HepG2 (cell line): ENCODE results near the gene INPP1. TPM values are rescaled to one million over a fixed set of nuclear protein-coding genes. Genes with fewer than 3 reads are reported as not detected.

Experiments
- ATAC-seq: fragments of 200-7000 bp; cut with Tn5 transposase; 3 replicates; pipeline ENCODE4 v1.9.1; 2020; ENCODE audit warnings: mild to moderate bottlenecking, moderate library complexity
- BruUV-seq: library from RNA; stranded (reverse); fragments of 400-500 nt; replicated peaks from 2 replicates; lab custom pipeline; 2021; lab: Mats Ljungman, UMichigan
- CTCF ChIA-PET: fragments of 300-600 bp; formaldehyde crosslinking; extraction: SDS; loops from one replicate; lab custom pipeline; 2021; ENCODE audit warnings: low total read pairs, inconsistent platforms, low intra/inter-chr PET ratio; lab: Yijun Ruan, JAX
- POLR2A ChIA-PET: fragments of 350-600 bp; sonication (Branson Sonifier 250); formaldehyde crosslinking; loops from one replicate; lab custom pipeline; 2020; ENCODE audit warnings: antibody characterized with exemption, inconsistent platforms; lab: Yijun Ruan, JAX
- DNase-seq: peaks from one replicate; pipeline ENCODE4 v3.0.0-alpha.2; 2015; ENCODE audit warnings: low spot score
- FAIRE-seq: peaks from 3 replicates; lab custom pipeline; 2011; peaks lifted over from hg19 to GRCh38; lab: Jason Lieb, UNC
- H2AFZ ChIP-seq: one replicate; pipeline ENCODE4 v1.6.1; 2011; ENCODE audit warnings: low read length, inconsistent platforms
- H3K27ac ChIP-seq: fragments of 300-600 bp; 3 replicates; pipeline ENCODE4 v1.8.0; 2011; ENCODE audit warnings: mixed run types, mild to moderate bottlenecking, mixed read lengths, low read length, inconsistent platforms; ENCODE audit not compliant: insufficient read depth; ENCODE audit errors: extremely low read length
- H3K27me3 ChIP-seq, 2 experiments: fragments of 200-600 bp in 1 of 2; 2 replicates in 1 of 2; 3 replicates in 1 of 2; pipeline versions ENCODE4 v1.6.0 to v1.8.0; 2011; ENCODE audit warnings: low read length in 2 of 2, mild to moderate bottlenecking in 2 of 2, moderate library complexity in 2 of 2, inconsistent platforms in 1 of 2; ENCODE audit not compliant: insufficient read depth in 2 of 2, control insufficient read depth in 1 of 2
- H3K36me3 ChIP-seq, 2 experiments: fragments of 200-600 bp in 1 of 2; replicated peaks in 1 of 2; 2 replicates in 1 of 2; 3 replicates in 1 of 2; pipeline versions ENCODE4 v1.5.1 to v1.8.0; 2011; ENCODE audit warnings: low read length in 2 of 2, inconsistent platforms in 1 of 2; ENCODE audit not compliant: insufficient read depth in 2 of 2, control insufficient read depth in 1 of 2
- H3K4me1 ChIP-seq: 2 replicates; pipeline ENCODE4 v1.5.1; 2012; ENCODE audit warnings: low read length, inconsistent platforms; ENCODE audit not compliant: insufficient read depth
- H3K4me2 ChIP-seq: 2 replicates; pipeline ENCODE4 v1.6.0; 2011; ENCODE audit warnings: low read depth, low read length, inconsistent platforms
- H3K4me3 ChIP-seq, 3 experiments: fragments of 200-600 bp in 1 of 3; sonication (generic), shearing (Covaris generic) in 1 of 3; replicated peaks in 1 of 3; 2 replicates each; pipeline ENCODE4 v1.5.1; 2011 to 2016; ENCODE audit warnings: low read length in 3 of 3, inconsistent platforms in 2 of 3, low read depth in 2 of 3, mild to moderate bottlenecking in 2 of 3, control low read depth in 1 of 3, mixed read lengths in 1 of 3; ENCODE audit not compliant: insufficient read depth in 1 of 3
- H3K79me2 ChIP-seq: one replicate; pipeline ENCODE4 v1.6.1; 2011; ENCODE audit warnings: low read length, inconsistent platforms; ENCODE audit not compliant: insufficient read depth
- H3K9ac ChIP-seq: 2 replicates; pipeline ENCODE4 v1.6.0; 2011; ENCODE audit warnings: mild to moderate bottlenecking, low read depth, low read length, inconsistent platforms; ENCODE audit not compliant: insufficient read depth
- H3K9me3 ChIP-seq: 2 replicates; pipeline ENCODE4 v1.5.1; 2012; ENCODE audit warnings: mild to moderate bottlenecking, low read length
- H4K20me1 ChIP-seq: 2 replicates; pipeline ENCODE4 v1.6.0; 2011; ENCODE audit warnings: inconsistent platforms, mild to moderate bottlenecking, low read length, moderate library complexity; ENCODE audit not compliant: insufficient read depth
- CENPX ChIP-seq: sonication (generic); formaldehyde crosslinking; IDR thresholded peaks from 2 replicates; pipeline ENCODE4 v1.9.0; 2021; ENCODE audit warnings: mild to moderate bottlenecking, missing genetic modification reagents, moderate library complexity
- CREBL2 ChIP-seq: sonication (generic); formaldehyde crosslinking; IDR thresholded peaks from 2 replicates; pipeline ENCODE4 v1.8.1; 2023; ENCODE audit warnings: missing genetic modification reagents, mild to moderate bottlenecking, borderline replicate concordance
- MXD4 ChIP-seq: IDR thresholded peaks from 2 replicates; pipeline ENCODE4 v1.6.1; 2016; ENCODE audit warnings: mild to moderate bottlenecking, missing biosample characterization, missing genetic modification reagents
- POLR2AphosphoS5 ChIP-seq: IDR thresholded peaks from 2 replicates; pipeline ENCODE4 v1.6.1; 2012; ENCODE audit warnings: low read depth, low read length
- REPIN1 ChIP-seq: sonication (generic); formaldehyde crosslinking; IDR thresholded peaks from 2 replicates; pipeline ENCODE4 v1.8.0; 2022; ENCODE audit warnings: missing genetic modification reagents, low read depth, mild to moderate bottlenecking, borderline replicate concordance
- STAG1 ChIP-seq: sonication (generic); formaldehyde crosslinking; IDR thresholded peaks from 2 replicates; pipeline ENCODE4 v1.4.0; 2020; ENCODE audit warnings: missing genetic modification reagents
- ZFAT ChIP-seq: sonication (generic); formaldehyde crosslinking; conservative IDR thresholded peaks from 2 replicates; pipeline ENCODE4 v1.8.1; 2023; ENCODE audit warnings: missing genetic modification reagents, inconsistent platforms
- ZNF207 ChIP-seq: fragments of 450-650 bp; IDR thresholded peaks from 2 replicates; pipeline ENCODE4 v1.6.1; 2016; ENCODE audit warnings: antibody characterized with exemption, borderline replicate concordance
- ZNF30 ChIP-seq: sonication (generic); formaldehyde crosslinking; IDR thresholded peaks from 2 replicates; pipeline ENCODE4 v1.5.0; 2020; ENCODE audit warnings: mild to moderate bottlenecking, missing genetic modification reagents
- ZNF644 ChIP-seq: IDR thresholded peaks from 2 replicates; pipeline ENCODE4 v1.6.1; 2016; ENCODE audit warnings: low read depth
- ZNF703 ChIP-seq: sonication (generic); formaldehyde crosslinking; IDR thresholded peaks from 2 replicates; pipeline ENCODE4 v1.5.1; 2020; ENCODE audit warnings: missing genetic modification reagents, mild to moderate bottlenecking, moderate library complexity, borderline replicate concordance
- ZNF720 ChIP-seq: sonication (generic); formaldehyde crosslinking; IDR thresholded peaks from 2 replicates; pipeline ENCODE4 v1.4.0; 2020; ENCODE audit warnings: missing genetic modification reagents
- ZNF780A ChIP-seq: sonication (generic); formaldehyde crosslinking; IDR thresholded peaks from 2 replicates; pipeline ENCODE4 v1.8.0; 2022; ENCODE audit warnings: mild to moderate bottlenecking, missing genetic modification reagents, moderate library complexity
- WGBS: methylation state at CpG from one replicate; pipeline ENCODE4 v1.1.6; 2017; ENCODE audit warnings: low lambda C conversion rate; 5-methylcytosine and 5-hydroxymethylcytosine counted together
- in situ Hi-C: cut with HindIII; loops from 2 replicates; pipeline ENCODE4 v1.10.0; 2017; ENCODE audit warnings: low pct_unique_long_range_greater_than_20kb; ENCODE audit not compliant: extremely low pct_ligation_motif_present
- intact Hi-C: fragments of 100-400 bp; cut with micrococcal nuclease; formaldehyde crosslinking; loops from one replicate; pipeline ENCODE4 v1.10.0; 2022; ENCODE audit not compliant: unreplicated experiment
- polyA plus RNA-seq, 8 experiments: library from polyadenylated mRNA; depleted of rRNA in 3 of 8; stranded (reverse) in 7 of 8; unstranded in 1 of 8; fragments of >200 nt; fragmentation: Illumina TruSeq in 4 of 8; extraction: Trizol in 4 of 8; gene quantifications; 2 replicates each; pipeline versions ENCODE4 v1.2.1 to v1.2.3, GENCODE V29; 2011 to 2016; ENCODE audit warnings: low read depth in 4 of 8, missing spikeins in 1 of 8, mixed read lengths in 1 of 8; ENCODE audit not compliant: insufficient read depth in 1 of 8
- total RNA-seq, 5 experiments: library from RNA; depleted of rRNA; stranded (reverse); fragments of >200 nt; fragmentation: Illumina TruSeq; extraction: Trizol; gene quantifications; 2 replicates each; pipeline ENCODE4 v1.2.3, GENCODE V29; 2016; ENCODE audit warnings: low read depth in 1 of 5

The INPP1 gene
- total and polyA plus RNA-seq, 2 of the 13 experiments (the other 11 are each of a cell fraction or from before 2014, with no cell fraction given), result 10.0 to 13.3 TPM

GRCh38 chr2:190325588-190325987 is 17.8 kb upstream of the INPP1 start:
- intact Hi-C loops (no loop called here), in situ Hi-C loops (loop anchor here (25.0 kb wide), 1 partner anchor 187 kb away; no protein-coding TSS in a partner anchor)
- no peak for ATAC-seq
- no peak overlapping the region for H2AFZ ChIP-seq
- H3K9ac ChIP-seq, result no peak overlapping the region
- FAIRE-seq, result no peak
- ChIA-PET CTCF (no interaction called here), POLR2A (no interaction called here)
- H3K4me3 ChIP-seq, result no peak overlapping the region
- no TSS peak for BruUV-seq
- no peaks in the 10 kb centered on the region for H3K27me3 ChIP-seq
- DNase-seq, result no peak
- H3K27ac ChIP-seq, result no peak overlapping the region
- peaks cover 7% of the 10 kb centered on the region for H3K4me1 ChIP-seq
- no peaks in the 10 kb centered on the region for H3K9me3 ChIP-seq
- H3K4me2 ChIP-seq, result no peak overlapping the region
- no peaks in the 10 kb centered on the region for H4K20me1 ChIP-seq
- no peaks in the 10 kb centered on the region for H3K79me2 ChIP-seq
- TF ChIP-seq ZNF720 (no peak), ZNF703 (no peak), ZNF780A (CRISPR knock-in tag) (no peak), ZFAT (no peak), CENPX (CRISPR knock-in tag) (no peak), CREBL2 (CRISPR knock-in tag) (no peak), REPIN1 (CRISPR knock-in tag) (no peak), MXD4 (CRISPR knock-in tag) (no peak), POLR2AphosphoS5 (no peak), ZNF644 (CRISPR knock-in tag) (no peak), ZNF207 (no peak), STAG1 (CRISPR knock-in tag) (no peak), ZNF30 (CRISPR knock-in tag) (no peak)
- WGBS, result 28% methylated on average over 2 of the region's 2 CpGs
- H3K36me3 ChIP-seq, result no peaks in the 10 kb centered on the region
